HepG2 (cell line): ENCODE measurements around the gene DLG4. TPM values are rescaled to one million over a fixed set of nuclear protein-coding genes. Genes with fewer than 3 reads are reported as not detected.
A peak's percentile ranks its signal among the peaks of the same experiment; 100 is the strongest.

Source experiments
- BCL6 ChIP-seq: IDR thresholded peaks from 2 replicates; pipeline ENCODE4 v1.6.1; 2016; ENCODE audit warnings: missing genetic modification reagents, missing compliant biosample characterization
- CBX2 ChIP-seq, 2 experiments: fragments of 200-600 bp in 1 of 2; sonication (generic); formaldehyde crosslinking in 1 of 2; IDR thresholded peaks; 2 replicates each; pipeline versions ENCODE4 v1.7.0 to v1.8.1; 2018 to 2022; ENCODE audit warnings: low read depth in 2 of 2, low read length in 1 of 2, mild to moderate bottlenecking in 1 of 2, missing genetic modification reagents in 1 of 2
- CENPT ChIP-seq: sonication (generic); formaldehyde crosslinking; IDR thresholded peaks from 2 replicates; pipeline ENCODE4 v1.8.0; 2022; ENCODE audit warnings: low read depth, mild to moderate bottlenecking, moderate library complexity, missing genetic modification reagents
- CHCHD3 ChIP-seq: sonication (generic); formaldehyde crosslinking; IDR thresholded peaks from 2 replicates; pipeline ENCODE4 v1.8.0; 2022; ENCODE audit warnings: mild to moderate bottlenecking, missing genetic modification reagents, moderate library complexity
- ELF3 ChIP-seq: IDR thresholded peaks from 2 replicates; pipeline ENCODE4 v1.6.1; 2016; ENCODE audit warnings: missing genetic modification reagents, missing compliant biosample characterization
- ETV5 ChIP-seq: IDR thresholded peaks from 2 replicates; pipeline ENCODE4 v1.6.1; 2018; ENCODE audit warnings: missing biosample characterization, missing genetic modification reagents, inconsistent platforms, borderline replicate concordance
- ETV6 ChIP-seq: sonication (generic); formaldehyde crosslinking; conservative IDR thresholded peaks from 2 replicates; pipeline ENCODE4 v1.4.0; 2020; ENCODE audit warnings: missing genetic modification reagents
- GTF3A ChIP-seq: sonication (generic); formaldehyde crosslinking; conservative IDR thresholded peaks from 2 replicates; pipeline ENCODE4 v1.4.0; 2020; ENCODE audit warnings: mild to moderate bottlenecking, missing genetic modification reagents
- HDAC6 ChIP-seq: fragments of 200-600 bp; sonication (generic); IDR thresholded peaks from 2 replicates; pipeline ENCODE4 v1.7.0; 2017; ENCODE audit warnings: mild to moderate bottlenecking, antibody characterized with exemption, low read length, low read depth
- HES4 ChIP-seq: sonication (generic); formaldehyde crosslinking; IDR thresholded peaks from 2 replicates; pipeline ENCODE4 v1.9.0; 2021; ENCODE audit warnings: mild to moderate bottlenecking, missing genetic modification reagents, borderline replicate concordance
- HNRNPH1 ChIP-seq: fragments of 200-400 bp; formaldehyde crosslinking; optimal IDR thresholded peaks from 2 replicates; pipeline ENCODE3; 2017; ENCODE audit warnings: mild to moderate bottlenecking, low read depth, low read length
- HNRNPK ChIP-seq: fragments of 200-400 bp; formaldehyde crosslinking; IDR thresholded peaks from 2 replicates; pipeline ENCODE4 v1.6.1; 2018; ENCODE audit warnings: low read length, low read depth, moderate library complexity, mild to moderate bottlenecking; ENCODE audit not compliant: poor library complexity, severe bottlenecking
- MAZ ChIP-seq, 2 experiments: sonication (generic) in 1 of 2; formaldehyde crosslinking in 1 of 2; IDR thresholded peaks; 2 replicates each; pipeline versions ENCODE4 v1.5.0 to v1.6.1; 2012 to 2020; ENCODE audit warnings: low read depth in 2 of 2, mild to moderate bottlenecking in 2 of 2, borderline replicate concordance in 1 of 2, improper control_type of control experiment in 1 of 2, low read length in 1 of 2, missing genetic modification reagents in 1 of 2, moderate library complexity in 1 of 2
- PAF1 ChIP-seq: IDR thresholded peaks from 2 replicates; pipeline ENCODE4 v1.6.1; 2016; ENCODE audit warnings: missing genetic modification reagents, missing compliant biosample characterization
- SRF ChIP-seq: IDR thresholded peaks from 2 replicates; pipeline ENCODE4 v1.6.1; 2011; ENCODE audit warnings: mild to moderate bottlenecking, low read depth, low read length, moderate library complexity
- THAP11 ChIP-seq: IDR thresholded peaks from 2 replicates; pipeline ENCODE4 v1.6.1; 2016; ENCODE audit warnings: missing biosample characterization, missing genetic modification reagents
- USF2 ChIP-seq, 2 experiments: sonication (generic) in 1 of 2; formaldehyde crosslinking in 1 of 2; IDR thresholded peaks; 2 replicates each; pipeline versions ENCODE4 v1.5.1 to v1.6.1; 2011 to 2020; ENCODE audit warnings: borderline replicate concordance in 1 of 2, low read depth in 1 of 2, low read length in 1 of 2, mild to moderate bottlenecking in 1 of 2, missing genetic modification reagents in 1 of 2, moderate library complexity in 1 of 2
- YY1 ChIP-seq: IDR thresholded peaks from 2 replicates; pipeline ENCODE4 v1.6.1; 2011; ENCODE audit warnings: low read length, low read depth, moderate library complexity, mild to moderate bottlenecking; ENCODE audit not compliant: insufficient read depth, insufficient replicate concordance
- ZNF451 ChIP-seq: sonication (generic); formaldehyde crosslinking; IDR thresholded peaks from 2 replicates; pipeline ENCODE4 v1.5.0; 2020; ENCODE audit warnings: mild to moderate bottlenecking, missing genetic modification reagents
- ZNF614 ChIP-seq: IDR thresholded peaks from 2 replicates; pipeline ENCODE4 v1.6.1; 2018; ENCODE audit warnings: missing biosample characterization, missing genetic modification reagents, inconsistent platforms, borderline replicate concordance
- ZSCAN12 ChIP-seq: sonication (generic); formaldehyde crosslinking; IDR thresholded peaks from 2 replicates; pipeline ENCODE4 v1.9.0; 2021; ENCODE audit warnings: mild to moderate bottlenecking, missing genetic modification reagents
- ZSCAN31 ChIP-seq: sonication (generic); formaldehyde crosslinking; IDR thresholded peaks from 2 replicates; pipeline ENCODE4 v1.5.0; 2020; ENCODE audit warnings: low read depth, mild to moderate bottlenecking, missing genetic modification reagents
- polyA plus RNA-seq, 8 experiments: library from polyadenylated mRNA; depleted of rRNA in 3 of 8; stranded (reverse) in 7 of 8; unstranded in 1 of 8; fragments of >200 nt; fragmentation: Illumina TruSeq in 4 of 8; extraction: Trizol in 4 of 8; gene quantifications; 2 replicates each; pipeline versions ENCODE4 v1.2.1 to v1.2.3, GENCODE V29; 2011 to 2016; ENCODE audit warnings: low read depth in 4 of 8, missing spikeins in 1 of 8, mixed read lengths in 1 of 8; ENCODE audit not compliant: insufficient read depth in 1 of 8
- total RNA-seq, 5 experiments: library from RNA; depleted of rRNA; stranded (reverse); fragments of >200 nt; fragmentation: Illumina TruSeq; extraction: Trizol; gene quantifications; 2 replicates each; pipeline ENCODE4 v1.2.3, GENCODE V29; 2016; ENCODE audit warnings: low read depth in 1 of 5
- TF ChIP-seq, protein P1 (sequence below): sonication (generic); formaldehyde crosslinking; conservative IDR thresholded peaks from 2 replicates; pipeline ENCODE4 v1.4.0; 2020; ENCODE audit warnings: missing genetic modification reagents
- TF ChIP-seq, protein P2 (sequence below): sonication (generic); formaldehyde crosslinking; conservative IDR thresholded peaks from 2 replicates; pipeline ENCODE4 v1.8.0; 2022; ENCODE audit warnings: mild to moderate bottlenecking, moderate library complexity, missing genetic modification reagents

The DLG4 gene
- total and polyA plus RNA-seq, 2 of the 13 experiments (the other 11 are each of a cell fraction or from before 2014, with no cell fraction given): 0.71 to 4.3 TPM

GRCh38 chr17:7251661-7252175, 32.1 kb upstream of the DLG4 start, which contains the start of gene CTDNEP1 (continued):
- TF ChIP-seq USF2 (IDR thresholded peaks at IDR 0.05; ENCODE audit: low read depth, low read length) (no peak), USF2 (CRISPR knock-in tag; IDR thresholded peaks at IDR 0.05; ENCODE audit: borderline replicate concordance) (no peak), ETV5 (CRISPR knock-in tag) (peak; percentile 49; the same call in 1 of the 2 replicates), PAF1 (no peak), BCL6 (CRISPR knock-in tag) (0 out of 2 replicates have a peak, but pooled peaks have one; percentile 17), SRF (no peak; the same call in 1 of the 2 replicates), ELF3 (CRISPR knock-in tag) (peak; percentile 56; the same call in 1 of the 2 replicates), CENPT (CRISPR knock-in tag) (no peak), HDAC6 (no peak), GTF3A (CRISPR knock-in tag) (no peak), THAP11 (CRISPR knock-in tag) (peak; percentile 91), YY1 (peak; percentile 96), ZNF451 (CRISPR knock-in tag) (peak; percentile 37; the same call in 1 of the 2 replicates), HES4 (CRISPR knock-in tag) (no peak), CBX2 (IDR thresholded peaks at IDR 0.05; ENCODE audit: low read depth, low read length) (no peak), CBX2 (CRISPR knock-in tag; IDR thresholded peaks at IDR 0.05; ENCODE audit: low read depth) (no peak), MAZ (IDR thresholded peaks at IDR 0.05; ENCODE audit: borderline replicate concordance, low read depth, low read length) (peak; percentile 25), MAZ (CRISPR knock-in tag; IDR thresholded peaks at IDR 0.05; ENCODE audit: low read depth) (peak; percentile 26; the same call in 1 of the 2 replicates), ZSCAN12 (CRISPR knock-in tag) (no peak), HNRNPH1 (no peak), CHCHD3 (no peak), ETV6 (CRISPR knock-in tag) (no peak; the same call in 1 of the 2 replicates), HNRNPK (peak; percentile 100), ZNF614 (CRISPR knock-in tag) (no peak), ZSCAN31 (CRISPR knock-in tag) (0 out of 2 replicates have a peak, but pooled peaks have one; percentile 23)
- TF ChIP-seq, protein P1, sequence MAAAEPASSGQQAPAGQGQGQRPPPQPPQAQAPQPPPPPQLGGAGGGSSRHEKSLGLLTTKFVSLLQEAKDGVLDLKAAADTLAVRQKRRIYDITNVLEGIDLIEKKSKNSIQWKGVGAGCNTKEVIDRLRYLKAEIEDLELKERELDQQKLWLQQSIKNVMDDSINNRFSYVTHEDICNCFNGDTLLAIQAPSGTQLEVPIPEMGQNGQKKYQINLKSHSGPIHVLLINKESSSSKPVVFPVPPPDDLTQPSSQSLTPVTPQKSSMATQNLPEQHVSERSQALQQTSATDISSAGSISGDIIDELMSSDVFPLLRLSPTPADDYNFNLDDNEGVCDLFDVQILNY: 0 out of 2 replicates have a peak, but pooled peaks have one; percentile 20
- TF ChIP-seq, protein P2, sequence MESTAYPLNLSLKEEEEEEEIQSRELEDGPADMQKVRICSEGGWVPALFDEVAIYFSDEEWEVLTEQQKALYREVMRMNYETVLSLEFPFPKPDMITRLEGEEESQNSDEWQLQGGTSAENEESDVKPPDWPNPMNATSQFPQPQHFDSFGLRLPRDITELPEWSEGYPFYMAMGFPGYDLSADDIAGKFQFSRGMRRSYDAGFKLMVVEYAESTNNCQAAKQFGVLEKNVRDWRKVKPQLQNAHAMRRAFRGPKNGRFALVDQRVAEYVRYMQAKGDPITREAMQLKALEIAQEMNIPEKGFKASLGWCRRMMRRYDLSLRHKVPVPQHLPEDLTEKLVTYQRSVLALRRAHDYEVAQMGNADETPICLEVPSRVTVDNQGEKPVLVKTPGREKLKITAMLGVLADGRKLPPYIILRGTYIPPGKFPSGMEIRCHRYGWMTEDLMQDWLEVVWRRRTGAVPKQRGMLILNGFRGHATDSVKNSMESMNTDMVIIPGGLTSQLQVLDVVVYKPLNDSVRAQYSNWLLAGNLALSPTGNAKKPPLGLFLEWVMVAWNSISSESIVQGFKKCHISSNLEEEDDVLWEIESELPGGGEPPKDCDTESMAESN: 0 out of 2 replicates have a peak, but pooled peaks have one; percentile 14
